Activated CD4-positive, alpha-beta T cell treated with anti-CD3 and anti-CD28 coated beads, Interleukin-10, Interleukin-2, amounts not matched to agents 100 ng/mL and 50 ng/mL, durations not matched to agents 16 hours and 8 hours (primary cell): ENCODE results near the gene ASS1.
"Not testable (repeated sequence)": the region's sequence is repeated elsewhere in the genome, so short reads cannot be mapped to it uniquely, and the experiment has no call there.

ENCODE experiments used
- DNase-seq: peaks from one replicate; pipeline ENCODE4 v3.0.0-alpha.2; 2020

The ASS1 gene

GRCh38 chr9:130419521-130420035, 25.2 kb upstream of the ASS1 start:
- no peak for DNase-seq

- no peak for DNase-seq
These were observed 23.5 kb upstream of the ASS1 start for GRCh38 chr9:130421154-130421801.

- DNase-seq: no peak
These were observed 22.9 kb upstream of the ASS1 start for GRCh38 chr9:130421802-130422276.

GRCh38 chr9:130422546-130422945, 22.2 kb upstream of the ASS1 start:
- no peak for DNase-seq

- DNase-seq: no peak
These were observed 21.5 kb upstream of the ASS1 start for GRCh38 chr9:130423272-130423671.

- DNase-seq: no peak
These were observed 19.9 kb upstream of the ASS1 start for GRCh38 chr9:130424595-130425454.

GRCh38 chr9:130425741-130426466, 18.9 kb upstream of the ASS1 start:
- no peak for DNase-seq

- no peak for DNase-seq
These were observed 18.3 kb upstream of the ASS1 start for GRCh38 chr9:130426467-130426773.

GRCh38 chr9:130426883-130427282, 17.9 kb upstream of the ASS1 start:
- DNase-seq: no peak

GRCh38 chr9:130427326-130427725, 17.4 kb upstream of the ASS1 start:
- no peak for DNase-seq

- DNase-seq: no peak
These were observed 16.6 kb upstream of the ASS1 start for GRCh38 chr9:130428086-130428665.

GRCh38 chr9:130429381-130429780, 15.4 kb upstream of the ASS1 start:
- no peak for DNase-seq

- no peak for DNase-seq
These were observed 14.9 kb upstream of the ASS1 start for GRCh38 chr9:130429831-130430230.

GRCh38 chr9:130430232-130430631, 14.5 kb upstream of the ASS1 start:
- DNase-seq: no peak

- no peak for DNase-seq
These were observed 13.8 kb upstream of the ASS1 start for GRCh38 chr9:130430734-130431535.

GRCh38 chr9:130431536-130432303, 13.0 kb upstream of the ASS1 start:
- no peak for DNase-seq

- DNase-seq: no peak
These were observed 12.4 kb upstream of the ASS1 start for GRCh38 chr9:130432362-130432761.

- DNase-seq: no peak
These were observed 12.0 kb upstream of the ASS1 start for GRCh38 chr9:130432796-130433167.

GRCh38 chr9:130433168-130433946, 11.4 kb upstream of the ASS1 start:
- DNase-seq: peak; percentile 53

GRCh38 chr9:130433947-130434262, 10.9 kb upstream of the ASS1 start:
- DNase-seq: no peak

GRCh38 chr9:130434656-130435055, 10.1 kb upstream of the ASS1 start:
- DNase-seq: not testable (repeated sequence)
